Measurements from ENCODE around the gene CRTC1. TPM values are rescaled to one million over a fixed set of nuclear protein-coding genes. Genes with fewer than 3 reads are reported as not detected.

CRTC1 gene
- polyA plus RNA-seq, 2 of the 4 experiments (the other 2 are of a cell fraction): 0.87 to 4.0 TPM

GRCh38 chr19:18669524-18669817 is 14.0 kb upstream of the CRTC1 start (continued):
- no peak for TF ChIP-seq HMGXB4 (CRISPR knock-in tag; IDR thresholded peaks at IDR 0.05; ENCODE audit: borderline replicate concordance)

GRCh38 chr19:18669883-18670282 is 13.6 kb upstream of the CRTC1 start:
- CTCF ChIA-PET: no interaction called here
- H3K4me2 ChIP-seq: no peak overlapping the region
- POLR2A ChIA-PET: no interaction called here
- DNase-seq (ENCODE audit: low read depth in 1 of 2, low spot score in 1 of 2): no peak
- FAIRE-seq: no peak
- no peak for TF ChIP-seq ESRRA (IDR thresholded peaks at IDR 0.05; ENCODE audit: borderline replicate concordance, low read length)
- no peak for TF ChIP-seq ZSCAN20 (CRISPR knock-in tag; IDR thresholded peaks at IDR 0.05)
- no peak overlapping the region for H3K27ac ChIP-seq
- H3K9me3 ChIP-seq: no peaks in the 10 kb centered on the region
- no peak overlapping the region for H3K4me3 ChIP-seq
- no peak for ATAC-seq
- no peaks in the 10 kb centered on the region for H3K4me1 ChIP-seq
- 86% methylated on average over 11 of the region's 11 CpGs for WGBS (ENCODE audit: missing lambda C conversion rate)

- DNase-seq (ENCODE audit: low read depth in 1 of 2, low spot score in 1 of 2) (no peak), ATAC-seq (no peak), FAIRE-seq (no peak)
- no peak overlapping the region for H3K27ac ChIP-seq
- CTCF ChIA-PET: interaction anchor here (3.1 kb wide), 1 partner anchor 76 kb away, joined by 19 read pairs; no protein-coding TSS in a partner anchor
- 87% methylated on average over 13 of the region's 13 CpGs for WGBS (ENCODE audit: missing lambda C conversion rate)
- no peaks in the 10 kb centered on the region for H3K9me3 ChIP-seq
- no peak overlapping the region for H3K4me2 ChIP-seq
- no peak overlapping the region for H3K4me3 ChIP-seq
- H3K4me1 ChIP-seq: no peaks in the 10 kb centered on the region
- TF ChIP-seq HOXB5 (CRISPR knock-in tag; IDR thresholded peaks at IDR 0.05) (no peak), MYC (IDR thresholded peaks at IDR 0.05; ENCODE audit: borderline replicate concordance, low read length) (no peak), POLR2A (IDR thresholded peaks at IDR 0.05; ENCODE audit: low read length) (no peak), FOSL2 (IDR thresholded peaks at IDR 0.05) (no peak), FOSL2 (CRISPR knock-in tag; IDR thresholded peaks at IDR 0.05) (no peak), NPAS2 (CRISPR knock-in tag; IDR thresholded peaks at IDR 0.05; ENCODE audit: borderline replicate concordance) (no peak), FOSB (CRISPR knock-in tag; IDR thresholded peaks at IDR 0.05) (no peak), SMC3 (IDR thresholded peaks at IDR 0.05) (no peak), E2F6 (IDR thresholded peaks at IDR 0.05; ENCODE audit: borderline replicate concordance, low read depth) (no peak), JUNB (IDR thresholded peaks at IDR 0.05) (no peak), TFCP2L1 (CRISPR knock-in tag; IDR thresholded peaks at IDR 0.05) (no peak), ZNF302 (CRISPR knock-in tag; IDR thresholded peaks at IDR 0.05) (no peak), TP53 (CRISPR knock-in tag; IDR thresholded peaks at IDR 0.05) (no peak), SREBF2 (IDR thresholded peaks at IDR 0.05) (no peak), BHLHE40 (IDR thresholded peaks at IDR 0.05; ENCODE audit: low read depth, low read length) (no peak)
- POLR2A ChIA-PET: no interaction called here
Observed at GRCh38 chr19:18670312-18670711, 13.2 kb upstream of the CRTC1 start.

GRCh38 chr19:18671303-18672043 is 12.0 kb upstream of the CRTC1 start:
- no peaks in the 10 kb centered on the region for H3K4me1 ChIP-seq
- H3K9me3 ChIP-seq: no peaks in the 10 kb centered on the region
- H3K27ac ChIP-seq: no peak overlapping the region; a peak in 1 of 6 replicates
- no peak overlapping the region for H3K4me2 ChIP-seq
- ChIA-PET POLR2A (interaction anchor here (0.6 kb wide), 1 partner anchor 82 kb away, joined by 3 read pairs; no protein-coding TSS in a partner anchor), CTCF (interaction anchor here (1.1 to 3.4 kb wide), 6 partner anchors 9 to 83 kb away, joined by 3 to 19 read pairs (median 6); partner anchors contain the start of genes REX1BD and TMEM59L)
- WGBS (ENCODE audit: missing lambda C conversion rate): 87% methylated on average over 31 of the region's 35 CpGs
- no peak for FAIRE-seq
- H3K4me3 ChIP-seq: no peak overlapping the region
- no peak; a peak in 1 of 6 replicates for ATAC-seq
- TF ChIP-seq FOSL2 (IDR thresholded peaks at IDR 0.05): no peak
- TF ChIP-seq FOSL2 (CRISPR knock-in tag; IDR thresholded peaks at IDR 0.05): no peak
- TF ChIP-seq USF2 (IDR thresholded peaks at IDR 0.05): no peak
- no peak for TF ChIP-seq PHF8 (IDR thresholded peaks at IDR 0.05; ENCODE audit: borderline replicate concordance, low read depth)
- TF ChIP-seq CBX2 (IDR thresholded peaks at IDR 0.05; ENCODE audit: borderline replicate concordance, low read depth): no peak
- no peak for TF ChIP-seq EP300 (IDR thresholded peaks at IDR 0.05)
- no peak for TF ChIP-seq ZNF302 (CRISPR knock-in tag; IDR thresholded peaks at IDR 0.05)
- TF ChIP-seq TP53 (CRISPR knock-in tag; IDR thresholded peaks at IDR 0.05): no peak
- no peak for TF ChIP-seq HES2 (IDR thresholded peaks at IDR 0.05)
- no peak for TF ChIP-seq RFX5 (IDR thresholded peaks at IDR 0.05)
- TF ChIP-seq CEBPB (IDR thresholded peaks at IDR 0.05): no peak
- DNase-seq (ENCODE audit: low read depth in 1 of 2, low spot score in 1 of 2): no peak

Data from A549 (cell line).